Transverse colon (tissue), 4 donors: ENCODE results near the gene MLST8. TPM values are rescaled to one million over a fixed set of nuclear protein-coding genes. Genes with fewer than 3 reads are reported as not detected.

Experiments
- DNase-seq: peaks from one replicate; pipeline ENCODE4 v3.0.0-alpha.2; 2019
- H3K27ac ChIP-seq, 4 donors: fragments of 200-600 bp; sonication (generic); 2 replicates each; pipeline ENCODE4 v1.5.1; 2016 to 2018; ENCODE audit warnings: inconsistent platforms in 4 of 4
- H3K27me3 ChIP-seq: fragments of 200-600 bp; sonication (generic); 2 replicates; pipeline ENCODE4 v1.5.1; 2017; ENCODE audit warnings: inconsistent platforms
- H3K36me3 ChIP-seq, 4 donors: fragments of 200-600 bp; sonication (generic); 2 replicates each; pipeline ENCODE4 v1.5.1; 2017 to 2019; ENCODE audit warnings: inconsistent platforms in 4 of 4
- H3K4me1 ChIP-seq, 4 donors: fragments of 200-600 bp; sonication (generic); 2 replicates each; pipeline ENCODE4 v1.5.1; 2017 to 2020; ENCODE audit warnings: inconsistent platforms in 4 of 4
- H3K4me3 ChIP-seq, 4 donors: fragments of 200-600 bp; sonication (generic); 1 replicate in 1 of 4; 2 replicates in 3 of 4; pipeline versions ENCODE4 v1.5.1 to v1.6.1; 2017 to 2019; ENCODE audit warnings: inconsistent platforms in 4 of 4
- H3K9me3 ChIP-seq, 2 donors: fragments of 200-600 bp; sonication (generic); 2 replicates each; pipeline ENCODE4 v1.5.1; 2017 to 2019; ENCODE audit warnings: inconsistent platforms in 2 of 2
- CTCF ChIP-seq, 5 experiments: fragments of 200-600 bp in 3 of 5; fragments of 450-650 bp in 2 of 5; sonication (generic) in 3 of 5; IDR thresholded peaks; 1 replicate in 2 of 5; 2 replicates in 3 of 5; pipeline ENCODE4 v1.5.1; 2016 to 2017; ENCODE audit warnings: antibody characterized with exemption in 5 of 5, inconsistent platforms in 3 of 5, mild to moderate bottlenecking in 2 of 5, moderate library complexity in 1 of 5
- EP300 ChIP-seq: sonication (generic); formaldehyde crosslinking; IDR thresholded peaks from one replicate; pipeline ENCODE4 v1.6.1; 2017; ENCODE audit warnings: antibody characterized with exemption, low read depth
- POLR2A ChIP-seq: fragments of 450-650 bp; IDR thresholded peaks from one replicate; pipeline ENCODE4 v1.6.1; 2016; ENCODE audit warnings: antibody characterized with exemption, mild to moderate bottlenecking, moderate library complexity
- POLR2AphosphoS5 ChIP-seq, 3 donors: sonication (generic); formaldehyde crosslinking; IDR thresholded peaks; one replicate each; pipeline ENCODE4 v1.6.1; 2016; ENCODE audit warnings: antibody characterized with exemption in 3 of 3
- WGBS, 2 donors: methylation state at CpG; one replicate each; pipeline ENCODE4 v1.1.5; 2018; ENCODE audit warnings: low coverage in 1 of 2; 5-methylcytosine and 5-hydroxymethylcytosine counted together
- in situ Hi-C, 4 donors: fragments of 200-750 bp; cut with MboI; loops; one replicate each; pipeline versions ENCODE4 v1.15.0 to v1.15.1; 2017; ENCODE audit warnings: low sequenced_read_pairs in 3 of 4, low pct_ligation_motif_present in 1 of 4, low pct_unique_long_range_greater_than_20kb in 1 of 4
- intact Hi-C: fragments of 100-400 bp; cut with DNase I; formaldehyde crosslinking; loops from one replicate; pipeline ENCODE4 v1.15.1; 2023; ENCODE audit warnings: low total_unique reads
- total RNA-seq, 4 donors: library from RNA; depleted of rRNA; stranded (reverse); fragments of >200 nt; gene quantifications; one replicate each; pipeline ENCODE4 v1.1.0, GENCODE V29; 2016

The MLST8 gene
- total RNA-seq, 4 donors from 2014 or later: 50.8 to 81.8 (median 73.1) TPM

- in situ Hi-C loops: loop anchor here in 1 of 4 donors (25.0 kb wide), 1 partner anchor 290 kb away; the partner anchor contains the start of gene TBC1D24
- no peak for TF ChIP-seq POLR2A
- Histone ChIP-seq H3K9me3 (no peaks in the 10 kb centered on the region), H3K4me1 (peaks cover 10 to 18% (median 15%) of the 10 kb centered on the region in 4 donors), H3K27ac (no peak overlapping the region), H3K36me3 (no peaks in the 10 kb centered on the region), H3K4me3 (no peak overlapping the region), H3K27me3 (peaks cover 61% of the 10 kb centered on the region)
- intact Hi-C loops: no loop called here
- no peak for DNase-seq
- 78% methylated on average over 6 of the region's 6 CpGs; no CpG with 5 or more reads in 1 of the 2 donors for WGBS, 2 donors
These were observed 7.5 kb upstream of the MLST8 start for GRCh38 chr16:2197765-2198164.

GRCh38 chr16:2198283-2198682 lies 7.0 kb upstream of the MLST8 start:
- Histone ChIP-seq H3K4me1 (peaks cover 10 to 18% (median 15%) of the 10 kb centered on the region in 4 donors), H3K27me3 (peaks cover 60% of the 10 kb centered on the region), H3K4me3 (no peak overlapping the region), H3K9me3 (no peaks in the 10 kb centered on the region), H3K36me3 (no peaks in the 10 kb centered on the region), H3K27ac (no peak overlapping the region)
- WGBS, 2 donors: 40 to 56% methylated on average over 1 to 4 of the region's 4 CpGs
- in situ Hi-C loops: loop anchor here in 1 of 4 donors (25.0 kb wide), 1 partner anchor 289 kb away; the partner anchor contains the start of gene TBC1D24
- DNase-seq: no peak
- intact Hi-C loops: no loop called here
- TF ChIP-seq POLR2AphosphoS5 (IDR thresholded peaks at IDR 0.05) (no peak), CTCF (IDR thresholded peaks at IDR 0.05) (no peak), POLR2A (no peak), EP300 (no peak)

GRCh38 chr16:2199095-2199494 lies 6.2 kb upstream of the MLST8 start:
- intact Hi-C loops: no loop called here
- TF ChIP-seq POLR2AphosphoS5 (IDR thresholded peaks at IDR 0.05) (no peak), EP300 (no peak), POLR2A (no peak), CTCF (IDR thresholded peaks at IDR 0.05) (no peak)

GRCh38 chr16:2199621-2200139 lies 5.6 kb upstream of the MLST8 start:
- in situ Hi-C loops: loop anchor here in 1 of 4 donors (25.0 kb wide), 1 partner anchor 288 kb away; the partner anchor contains the start of gene TBC1D24
- no peak overlapping the region for H3K4me3 ChIP-seq
- no peak for DNase-seq
- peaks cover 12 to 20% (median 16%) of the 10 kb centered on the region in 4 donors for H3K4me1 ChIP-seq
- intact Hi-C loops: no loop called here
- TF ChIP-seq CTCF (IDR thresholded peaks at IDR 0.05) (no peak), POLR2A (no peak), EP300 (no peak), POLR2AphosphoS5 (IDR thresholded peaks at IDR 0.05) (no peak)
- no peaks in the 10 kb centered on the region for H3K36me3 ChIP-seq
- no peak overlapping the region for H3K27ac ChIP-seq
- 72% methylated on average over 14 of the region's 14 CpGs; no CpG with 5 or more reads in 1 of the 2 donors for WGBS, 2 donors
- H3K9me3 ChIP-seq: no peaks in the 10 kb centered on the region
- H3K27me3 ChIP-seq: peaks cover 46% of the 10 kb centered on the region

More at GRCh38 chr16:2199095-2199494, 6.2 kb upstream of the MLST8 start:
- in situ Hi-C loops: loop anchor here in 1 of 4 donors (25.0 kb wide), 1 partner anchor 288 kb away; the partner anchor contains the start of gene TBC1D24
- no peak for DNase-seq
- Histone ChIP-seq H3K4me3 (no peak overlapping the region), H3K27me3 (peaks cover 52% of the 10 kb centered on the region), H3K9me3 (no peaks in the 10 kb centered on the region), H3K4me1 (peaks cover 10 to 18% (median 15%) of the 10 kb centered on the region in 4 donors), H3K36me3 (no peaks in the 10 kb centered on the region), H3K27ac (no peak overlapping the region)
- WGBS, 2 donors: 76% methylated on average over 5 of the region's 5 CpGs; no CpG with 5 or more reads in 1 of the 2 donors
